ENCODE results near the gene NAALADL2. TPM values are rescaled to one million over a fixed set of nuclear protein-coding genes. Genes with fewer than 3 reads are reported as not detected.

The NAALADL2 gene
- total RNA-seq, 2 donors from 2014 or later = 7.4 to 9.6 TPM

DNA sequence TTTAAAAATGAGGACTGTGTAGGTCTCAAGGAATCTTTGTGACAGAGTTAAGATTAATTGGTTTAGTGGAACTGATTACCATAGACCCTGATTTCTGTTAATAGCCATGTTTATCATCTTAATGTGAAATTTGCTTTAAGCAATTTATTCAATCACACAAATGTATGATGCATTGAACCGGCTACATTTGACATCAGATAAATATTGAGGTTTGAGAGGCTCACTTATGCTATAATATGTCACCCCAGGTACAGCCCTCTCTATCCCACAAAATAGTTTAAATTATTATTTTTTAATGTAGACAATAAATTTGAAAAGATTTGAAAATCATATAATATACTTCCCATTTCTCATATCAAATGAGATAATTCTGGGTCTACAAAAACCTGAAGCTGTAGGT lies 413.3 kb downstream of the NAALADL2 start:
- ATAC-seq (no peak), DNase-seq (no peak)
- intact Hi-C loops (cut with DNase I) = no loop called here

GRCh38 chr3:175273573-175273972 lies 414.4 kb downstream of the NAALADL2 start:
- intact Hi-C loops (cut with DNase I) = no loop called here
- ATAC-seq (no peak), DNase-seq (no peak)

DNA sequence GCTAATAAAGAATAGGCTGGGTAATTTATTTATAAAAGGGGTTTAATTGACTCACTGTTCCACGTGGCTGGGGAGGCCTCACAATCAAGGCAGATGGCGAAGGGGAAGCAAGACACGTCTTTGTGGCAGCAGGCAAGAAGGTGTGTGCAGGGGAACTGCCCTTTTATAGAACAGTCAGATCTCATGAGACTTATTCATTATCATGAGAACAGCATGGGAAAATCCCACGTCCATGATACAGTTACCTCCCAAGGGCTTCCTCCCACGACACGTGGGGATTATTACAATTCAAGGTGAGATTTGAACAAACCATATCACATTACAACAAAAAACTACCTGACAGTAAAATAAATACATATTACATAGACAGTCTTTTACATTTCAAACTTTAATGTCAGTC lies 414.9 kb downstream of the NAALADL2 start:
- DNase-seq (no peak), ATAC-seq (no peak)
- intact Hi-C loops (cut with DNase I) = no loop called here

DNA sequence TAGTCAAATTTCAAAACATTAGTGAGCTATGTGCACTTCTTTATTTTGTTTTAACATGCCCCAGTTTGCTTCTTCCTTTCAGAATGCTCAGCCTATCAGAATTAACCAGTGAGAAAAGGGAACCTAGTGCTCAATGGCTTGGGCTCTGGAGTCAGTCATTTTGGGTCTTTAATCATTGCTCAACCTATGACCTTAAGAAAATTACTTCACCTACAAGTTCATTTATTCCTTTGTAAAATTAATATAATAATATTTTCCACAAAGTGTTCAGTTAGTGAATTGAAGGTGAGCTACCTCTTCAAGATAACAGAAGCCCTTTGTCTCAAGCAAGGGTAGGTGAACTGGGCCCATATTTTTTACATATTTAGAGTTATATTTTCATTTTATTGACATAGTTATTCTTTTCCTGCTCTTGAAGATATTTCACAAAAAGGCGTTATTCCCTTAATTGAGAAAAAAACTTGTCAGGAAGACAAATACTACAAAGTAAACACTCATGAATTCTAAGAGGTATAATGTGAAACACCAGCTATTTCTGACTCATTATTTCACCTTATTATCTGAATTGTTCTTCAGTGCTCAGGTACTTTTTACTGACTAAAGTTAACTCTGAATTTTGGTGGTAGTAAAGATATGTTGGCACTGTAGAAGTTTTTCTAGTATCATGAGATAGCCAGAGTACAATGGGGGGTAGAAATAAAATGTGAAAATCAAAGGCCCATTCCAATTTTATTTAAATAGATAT lies 415.5 kb downstream of the NAALADL2 start:
- ATAC-seq (no peak), DNase-seq (no peak)
- intact Hi-C loops (cut with DNase I) = no loop called here

DNA sequence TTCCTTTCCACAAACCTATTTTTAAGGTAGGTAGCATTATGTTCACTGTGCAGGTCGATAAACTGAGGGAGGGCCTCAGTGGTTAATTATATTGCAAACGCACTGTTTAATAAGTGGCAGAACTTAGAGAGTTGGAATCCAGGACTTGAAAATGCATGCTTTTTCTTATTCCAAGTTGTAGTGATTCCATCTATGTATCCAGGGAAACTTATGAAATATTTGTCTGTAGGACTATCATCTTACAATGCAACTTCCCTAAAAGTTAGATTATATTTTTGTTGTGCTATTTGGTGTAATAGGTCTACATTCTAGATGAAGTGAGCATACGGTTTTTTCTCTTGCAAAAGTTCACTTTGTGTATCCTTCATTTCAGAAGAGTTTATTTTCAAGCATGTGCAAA lies 419.5 kb downstream of the NAALADL2 start:
- intact Hi-C loops (cut with DNase I) = no loop called here
- no peak for DNase-seq
- ATAC-seq = no peak

GRCh38 chr3:175279457-175279856 lies 420.3 kb downstream of the NAALADL2 start:
- intact Hi-C loops (cut with DNase I) = no loop called here
- ATAC-seq = no peak

GRCh38 chr3:175279911-175280310 lies 420.8 kb downstream of the NAALADL2 start:
- DNase-seq = no peak
- ATAC-seq = no peak

More at GRCh38 chr3:175279457-175279856, 420.3 kb downstream of the NAALADL2 start:
- DNase-seq = no peak

DNA sequence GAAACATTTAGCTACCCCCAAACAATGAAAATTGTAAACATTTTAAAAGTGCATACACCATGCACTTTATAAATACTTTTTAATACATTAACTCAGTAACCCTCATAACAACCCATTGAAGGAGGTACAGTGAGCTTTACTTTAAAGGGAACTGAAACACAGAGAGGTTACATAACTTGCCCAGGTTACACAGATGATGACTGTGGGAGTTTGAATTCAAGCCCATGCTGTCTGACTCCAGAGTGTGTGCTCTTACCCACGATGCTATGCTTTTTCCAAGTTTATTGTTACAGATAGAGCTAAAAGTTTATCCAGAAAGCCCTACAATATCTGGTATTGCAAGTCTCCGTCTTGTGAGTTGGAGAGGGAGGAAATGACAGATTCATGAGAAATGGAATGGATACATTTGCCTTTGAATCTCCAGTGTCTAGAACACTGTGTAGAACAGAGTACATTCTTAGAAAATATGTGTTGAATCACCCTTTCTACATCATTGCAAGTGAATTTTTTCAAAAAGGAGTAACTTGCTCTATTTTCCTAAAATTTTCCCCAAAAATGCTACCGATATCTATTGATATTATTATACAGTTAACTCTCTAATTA lies 428.3 kb downstream of the NAALADL2 start:
- intact Hi-C loops (cut with DNase I) = no loop called here
- DNase-seq (no peak), ATAC-seq (no peak)

More at GRCh38 chr3:175279911-175280310, 420.8 kb downstream of the NAALADL2 start:
- intact Hi-C loops (cut with DNase I) = no loop called here

GRCh38 chr3:175288621-175289020 lies 429.5 kb downstream of the NAALADL2 start:
- intact Hi-C loops (cut with DNase I) = no loop called here
- DNase-seq (no peak), ATAC-seq (no peak)

DNA sequence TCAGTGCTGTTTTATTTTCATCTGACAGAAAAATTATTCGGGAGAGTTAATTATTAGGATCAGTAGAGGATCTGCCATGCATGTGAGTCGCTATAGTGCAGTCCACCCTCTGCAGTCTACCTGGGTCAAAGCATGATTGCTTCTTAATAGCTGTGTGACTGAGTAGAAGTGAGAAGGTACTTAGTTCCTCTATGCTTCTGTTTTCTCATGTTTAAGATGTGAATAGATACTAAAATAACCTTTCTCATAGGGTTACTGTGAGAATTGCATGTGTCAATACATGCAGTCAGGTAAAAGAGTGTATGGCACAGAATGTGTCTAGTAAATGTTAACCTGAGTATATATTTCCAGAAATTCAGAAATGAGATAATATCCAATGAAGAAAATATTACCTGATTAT lies 435.7 kb downstream of the NAALADL2 start:
- DNase-seq (no peak), ATAC-seq (no peak)
- intact Hi-C loops (cut with DNase I) = no loop called here

DNA sequence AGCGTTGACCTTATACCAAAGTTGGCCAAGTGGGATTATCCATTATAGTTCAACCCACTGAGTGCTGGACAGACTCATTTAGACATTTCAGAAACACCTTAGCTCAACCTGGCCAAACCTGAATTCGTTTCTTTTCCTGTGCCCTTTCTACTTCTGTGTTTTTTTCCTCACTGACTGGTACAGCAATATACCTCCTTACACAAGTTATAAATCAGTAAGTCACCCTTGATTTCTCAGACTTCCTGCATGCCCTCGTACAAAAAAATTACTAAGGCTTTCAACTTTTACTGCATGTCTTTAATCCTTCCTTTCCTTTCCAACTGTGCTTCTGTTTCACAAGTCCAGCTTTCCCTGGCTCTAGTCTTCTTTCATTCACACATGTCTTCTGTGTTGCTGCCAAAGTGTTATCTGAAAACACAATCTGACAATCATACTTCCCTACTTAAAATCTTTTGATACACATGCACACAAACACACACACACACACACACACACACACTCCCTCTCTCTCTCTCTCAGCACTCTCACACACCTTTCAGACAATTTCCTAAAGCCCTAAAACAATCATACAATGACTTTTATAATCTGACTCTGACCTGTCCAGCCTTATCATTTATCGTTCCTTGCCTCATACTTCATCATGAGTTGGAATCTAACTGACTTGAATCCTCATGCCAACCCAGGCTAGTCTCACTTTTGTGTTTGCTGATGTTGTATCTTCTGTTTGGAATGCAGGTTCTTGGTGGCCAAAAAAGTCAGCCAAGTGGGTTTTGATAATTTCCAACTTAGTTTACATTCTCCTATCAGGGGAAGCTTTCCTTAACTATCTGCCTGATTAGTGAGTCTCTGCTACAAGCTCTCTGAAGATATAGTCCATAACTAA lies 436.4 kb downstream of the NAALADL2 start:
- ATAC-seq = no peak
- intact Hi-C loops (cut with DNase I) = no loop called here
- no peak for DNase-seq

DNA sequence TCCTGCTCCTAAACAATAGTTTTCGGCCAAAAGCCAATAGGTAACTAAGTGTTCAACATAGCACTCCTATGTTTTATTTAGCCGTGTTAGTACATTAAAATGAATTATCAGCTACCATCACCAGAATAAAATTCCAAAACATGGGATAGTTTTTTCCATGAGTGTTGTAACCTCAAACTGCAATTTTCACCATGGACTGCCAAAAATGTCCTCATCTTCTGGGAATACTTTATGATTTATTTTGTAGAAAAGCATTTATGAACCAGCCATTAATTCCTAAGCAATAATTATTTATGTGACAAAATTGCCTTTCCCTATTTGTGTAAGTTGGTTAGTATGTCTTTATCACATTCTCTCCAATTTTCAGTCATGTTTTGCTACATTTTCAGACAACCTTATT lies 438.1 kb downstream of the NAALADL2 start:
- DNase-seq (no peak), ATAC-seq (no peak)
- intact Hi-C loops (cut with DNase I) = no loop called here

DNA sequence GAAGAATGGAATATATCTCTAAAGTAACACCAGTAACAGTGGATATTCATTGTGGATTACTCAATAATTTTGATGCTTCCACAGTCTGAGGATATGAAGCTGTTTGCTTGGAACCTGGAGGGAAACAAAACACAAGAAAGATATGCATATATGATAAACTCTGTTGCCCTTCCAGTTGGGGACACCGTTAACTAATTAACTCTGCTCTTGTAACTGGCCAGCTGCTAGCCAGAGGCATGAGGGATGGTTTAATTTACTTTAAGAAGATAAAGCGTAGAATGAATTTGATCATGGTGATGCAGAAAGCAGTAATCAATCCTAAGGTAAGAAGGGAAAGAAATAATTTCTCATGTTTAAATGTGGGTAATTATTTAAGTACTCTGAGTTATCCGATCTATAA lies 442.6 kb downstream of the NAALADL2 start:
- intact Hi-C loops (cut with DNase I) = no loop called here
- ATAC-seq (no peak), DNase-seq (no peak)

GRCh38 chr3:175304404-175304803 lies 445.3 kb downstream of the NAALADL2 start:
- ATAC-seq (peak in 1 of 2 donors; percentile 53), DNase-seq (no peak)
- intact Hi-C loops (cut with DNase I) = no loop called here

- intact Hi-C loops (cut with DNase I) = no loop called here
- DNase-seq = no peak
- no peak for ATAC-seq
These were observed 448.5 kb downstream of the NAALADL2 start for GRCh38 chr3:175307642-175308041.

GRCh38 chr3:175308097-175308496 lies 449.0 kb downstream of the NAALADL2 start:
- ATAC-seq (no peak), DNase-seq (no peak)
- intact Hi-C loops (cut with DNase I) = no loop called here

DNA sequence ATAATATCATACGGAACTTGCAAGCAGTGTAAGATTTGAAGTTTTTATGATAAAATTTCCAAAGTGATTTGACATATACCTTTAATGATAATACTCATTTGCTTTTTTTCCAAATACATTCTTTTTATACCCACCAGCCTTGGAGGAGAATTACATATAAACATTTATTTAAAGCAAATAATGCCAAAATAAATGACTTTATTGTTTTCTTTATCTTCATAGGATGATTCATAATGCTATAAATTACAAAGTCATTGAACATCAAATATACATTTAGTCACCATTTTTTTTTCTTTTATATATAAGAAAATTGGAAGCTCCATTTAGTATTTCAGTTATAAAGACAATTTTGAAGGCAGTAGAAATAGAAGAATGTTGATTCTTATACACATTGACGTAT lies 450.9 kb downstream of the NAALADL2 start:
- DNase-seq (no peak), ATAC-seq (no peak)
- intact Hi-C loops (cut with DNase I) = no loop called here

DNA sequence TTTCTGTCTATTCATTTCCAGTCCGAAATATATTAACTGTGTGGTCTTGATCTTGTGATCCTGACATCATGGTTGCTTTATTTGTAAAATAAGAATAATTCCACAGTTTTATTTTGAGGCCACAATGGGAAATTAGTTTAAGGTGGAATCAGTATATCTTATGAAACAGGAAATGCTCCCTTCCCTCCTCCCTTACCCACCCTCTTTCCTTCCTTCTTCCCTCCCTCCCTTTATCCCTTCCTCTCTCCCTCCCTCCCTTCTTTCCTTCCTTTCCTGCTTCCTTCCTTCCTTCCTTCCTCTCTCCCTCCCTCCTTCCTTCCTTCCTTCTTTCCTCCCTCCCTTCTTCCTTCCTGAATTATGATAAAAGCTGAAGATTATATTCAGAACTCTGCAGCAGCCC lies 452.3 kb downstream of the NAALADL2 start:
- DNase-seq (no peak), ATAC-seq (no peak)
- intact Hi-C loops (cut with DNase I) = no loop called here

DNA sequence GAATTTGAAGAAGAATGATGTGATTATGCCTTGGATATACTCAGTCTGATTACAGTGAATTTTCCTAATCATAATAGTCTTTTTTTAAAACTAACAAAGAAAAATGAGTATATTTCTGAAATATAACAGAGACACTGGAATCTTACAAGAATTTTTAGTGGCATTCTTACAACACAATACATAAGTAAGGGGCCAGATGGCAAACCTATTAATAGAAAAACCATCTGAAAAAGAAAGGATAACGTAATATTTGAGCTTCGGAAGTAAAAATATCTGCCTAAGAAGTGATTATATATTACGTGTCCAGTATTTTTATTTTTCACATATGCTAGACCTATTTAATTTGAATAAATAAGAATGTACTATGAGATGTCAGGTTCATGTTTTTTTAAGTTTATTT lies 452.8 kb downstream of the NAALADL2 start:
- no peak for DNase-seq
- intact Hi-C loops (cut with DNase I) = no loop called here
- ATAC-seq = no peak

DNA sequence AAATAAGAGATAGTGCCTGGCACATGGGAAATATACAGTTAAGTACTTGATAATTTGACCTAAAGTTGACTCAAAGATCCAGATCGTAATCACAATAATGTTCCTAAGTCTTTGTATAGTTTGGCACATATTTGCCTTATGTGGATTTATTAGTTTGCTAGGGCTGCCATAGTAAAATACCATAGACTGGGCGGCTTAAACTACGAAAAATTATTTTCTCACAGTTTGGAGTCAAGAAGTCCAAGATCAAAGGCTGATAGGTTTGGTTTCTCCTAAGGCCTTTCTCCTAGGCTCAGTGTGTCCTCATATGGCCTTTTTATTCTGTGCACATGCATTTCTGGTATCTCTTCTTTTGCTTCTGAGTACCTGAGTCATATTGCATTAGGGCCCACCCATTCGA lies 453.7 kb downstream of the NAALADL2 start:
- no peak for ATAC-seq
- intact Hi-C loops (cut with DNase I) = no loop called here
- no peak for DNase-seq
